A549 (cell line): Measurements from ENCODE around the gene ACAA1. TPM values are rescaled to one million over a fixed set of nuclear protein-coding genes. Genes with fewer than 3 reads are reported as not detected.

ENCODE experiments used
- ATAC-seq, 2 experiments: fragments of 200-7000 bp in 1 of 2; fragments of >200 bp in 1 of 2; cut with Nextera tagmentation in 1 of 2; cut with Tn5 transposase in 1 of 2; 3 replicates each; pipeline versions ENCODE4 v1.8.0 to v1.9.1; 2018 to 2020; ENCODE audit warnings: mild to moderate bottlenecking in 1 of 2, moderate library complexity in 1 of 2
- CTCF ChIA-PET: fragments of 300-600 bp; sonication (Branson Sonifier 250); formaldehyde crosslinking; extraction: SDS; loops from one replicate; lab custom pipeline; 2021; ENCODE audit warnings: antibody characterized with exemption, inconsistent platforms; lab: Yijun Ruan, JAX
- POLR2A ChIA-PET: fragments of 350-600 bp; formaldehyde crosslinking; extraction: SDS; loops from one replicate; lab custom pipeline; 2021; ENCODE audit warnings: antibody characterized with exemption, inconsistent platforms; lab: Yijun Ruan, JAX
- DNase-seq, 2 experiments: peaks; one replicate each; pipeline versions ENCODE4 v3.0.0 to v3.0.0-alpha.2; 2011 to 2016; ENCODE audit warnings: low read depth in 1 of 2, low spot score in 1 of 2
- FAIRE-seq: peaks from 2 replicates; lab custom pipeline; 2011; peaks lifted over from hg19 to GRCh38; lab: Jason Lieb, UNC
- H3K27ac ChIP-seq, 2 experiments: fragments of >200 bp; sonication (Bioruptor Twin); formaldehyde crosslinking; 3 replicates each; pipeline ENCODE4 v1.5.1; 2016 to 2017
- H3K4me1 ChIP-seq: fragments of >200 bp; sonication (Bioruptor Twin); formaldehyde crosslinking; 3 replicates; pipeline ENCODE4 v1.6.1; 2016
- H3K4me2 ChIP-seq: fragments of >200 bp; sonication (Bioruptor Twin); formaldehyde crosslinking; 3 replicates; pipeline ENCODE4 v1.6.1; 2016
- H3K4me3 ChIP-seq: fragments of >200 bp; sonication (Bioruptor Twin); formaldehyde crosslinking; 3 replicates; pipeline ENCODE4 v1.5.1; 2016
- H3K9me3 ChIP-seq: fragments of >200 bp; sonication (Bioruptor Twin); formaldehyde crosslinking; 3 replicates; pipeline ENCODE4 v1.6.1; 2016
- BHLHE40 ChIP-seq: IDR thresholded peaks from 2 replicates; pipeline ENCODE4 v1.6.1; 2012; ENCODE audit warnings: low read depth, low read length, inconsistent platforms
- CHD2 ChIP-seq: fragments of 150-350 bp; IDR thresholded peaks from 2 replicates; pipeline ENCODE4 v1.6.1; 2014; ENCODE audit warnings: low read length; ENCODE audit not compliant: partially characterized antibody
- EHF ChIP-seq: fragments of 250-450 bp; sonication (Bioruptor Pico); IDR thresholded peaks from 2 replicates; pipeline ENCODE4 v1.5.0; 2020; ENCODE audit warnings: mild to moderate bottlenecking
- EHMT2 ChIP-seq: fragments of 200-600 bp; sonication (generic); IDR thresholded peaks from 2 replicates; pipeline ENCODE4 v1.6.1; 2016; ENCODE audit warnings: antibody characterized with exemption, low read depth, mild to moderate bottlenecking, moderate library complexity
- EP300 ChIP-seq, 2 experiments: fragments of >200 bp; sonication (Bioruptor Twin); formaldehyde crosslinking; IDR thresholded peaks; 2 replicates in 1 of 2; 3 replicates in 1 of 2; pipeline ENCODE4 v1.6.1; 2016 to 2017
- HEYL ChIP-seq: fragments of 250-450 bp; sonication (Bioruptor Pico); IDR thresholded peaks from 2 replicates; pipeline ENCODE4 v1.8.0; 2021; ENCODE audit warnings: mild to moderate bottlenecking, moderate library complexity
- KDM5A ChIP-seq: fragments of 200-600 bp; sonication (generic); IDR thresholded peaks from 2 replicates; pipeline ENCODE4 v1.6.1; 2016; ENCODE audit warnings: antibody characterized with exemption, mild to moderate bottlenecking
- MAFK ChIP-seq: fragments of 450-650 bp; IDR thresholded peaks from 2 replicates; pipeline ENCODE4 v1.6.1; 2014; ENCODE audit not compliant: partially characterized antibody
- MAZ ChIP-seq: fragments of 150-350 bp; IDR thresholded peaks from 2 replicates; pipeline ENCODE4 v1.6.1; 2014; ENCODE audit warnings: antibody characterized with exemption, low read depth, low read length, borderline replicate concordance
- NPAS2 ChIP-seq: fragments of 250-450 bp; sonication (Bioruptor Pico); IDR thresholded peaks from 2 replicates; pipeline ENCODE4 v1.8.0; 2022; ENCODE audit warnings: mild to moderate bottlenecking, moderate library complexity, borderline replicate concordance
- RCOR1 ChIP-seq: fragments of 150-350 bp; IDR thresholded peaks from 2 replicates; pipeline ENCODE4 v1.6.1; 2014; ENCODE audit warnings: antibody characterized with exemption, low read length, low read depth
- SMC3 ChIP-seq: fragments of >200 bp; sonication (Bioruptor Twin); formaldehyde crosslinking; IDR thresholded peaks from 3 replicates; pipeline ENCODE4 v1.6.1; 2018; ENCODE audit warnings: inconsistent platforms
- TP53 ChIP-seq: fragments of 250-450 bp; sonication (Bioruptor Pico); IDR thresholded peaks from 2 replicates; pipeline ENCODE4 v1.5.0; 2021; ENCODE audit warnings: mild to moderate bottlenecking, moderate library complexity
- ZFP36 ChIP-seq: fragments of 450-650 bp; IDR thresholded peaks from 2 replicates; pipeline ENCODE4 v1.6.1; 2014; ENCODE audit warnings: borderline replicate concordance; ENCODE audit not compliant: partially characterized antibody
- WGBS: methylation state at CpG from one replicate; pipeline ENCODE4 v1.1.6; 2017; ENCODE audit errors: missing lambda C conversion rate; 5-methylcytosine and 5-hydroxymethylcytosine counted together
- polyA plus RNA-seq, 4 experiments: library from polyadenylated mRNA; depleted of rRNA in 3 of 4; stranded (reverse); fragments of >200 nt; fragmentation: RNase III in 1 of 4; extraction: RNeasy Plus Mini Kit Qiagen cat#74134 plus additional on column Dnase treatment in 1 of 4; gene quantifications; 2 replicates in 3 of 4; 3 replicates in 1 of 4; pipeline ENCODE4 v1.2.3, GENCODE V29; 2011 to 2017
- TF ChIP-seq, protein P1 (sequence below): IDR thresholded peaks from 2 replicates; pipeline ENCODE4 v1.6.1; 2012; ENCODE audit warnings: low read depth, borderline replicate concordance
- TF ChIP-seq, protein P2 (sequence below): fragments of 150-350 bp; IDR thresholded peaks from 2 replicates; pipeline ENCODE4 v1.6.1; 2014; ENCODE audit warnings: low read depth, mild to moderate bottlenecking, low read length
- TF ChIP-seq, protein P3 (sequence below): IDR thresholded peaks from 2 replicates; pipeline ENCODE4 v1.6.1; 2012
- TF ChIP-seq, protein P4 (sequence below): fragments of >200 bp; sonication (Bioruptor Twin); formaldehyde crosslinking; IDR thresholded peaks from 3 replicates; pipeline ENCODE4 v1.5.1; 2016
- TF ChIP-seq, protein P5 (sequence below): fragments of 250-450 bp; sonication (Bioruptor Pico); IDR thresholded peaks from 2 replicates; pipeline ENCODE4 v1.5.0; 2021; ENCODE audit warnings: mild to moderate bottlenecking, moderate library complexity, borderline replicate concordance
- TF ChIP-seq, protein P6 (sequence below): IDR thresholded peaks from 2 replicates; pipeline ENCODE4 v1.6.1; 2012
- TF ChIP-seq, protein P7 (sequence below): fragments of 250-450 bp; sonication (Bioruptor Pico); IDR thresholded peaks from 2 replicates; pipeline ENCODE4 v1.5.0; 2020; ENCODE audit warnings: low read depth, mild to moderate bottlenecking, moderate library complexity

The ACAA1 gene
- polyA plus RNA-seq, 2 of the 4 experiments (the other 2 are of a cell fraction), result 36.8 to 53.2 TPM

DNA sequence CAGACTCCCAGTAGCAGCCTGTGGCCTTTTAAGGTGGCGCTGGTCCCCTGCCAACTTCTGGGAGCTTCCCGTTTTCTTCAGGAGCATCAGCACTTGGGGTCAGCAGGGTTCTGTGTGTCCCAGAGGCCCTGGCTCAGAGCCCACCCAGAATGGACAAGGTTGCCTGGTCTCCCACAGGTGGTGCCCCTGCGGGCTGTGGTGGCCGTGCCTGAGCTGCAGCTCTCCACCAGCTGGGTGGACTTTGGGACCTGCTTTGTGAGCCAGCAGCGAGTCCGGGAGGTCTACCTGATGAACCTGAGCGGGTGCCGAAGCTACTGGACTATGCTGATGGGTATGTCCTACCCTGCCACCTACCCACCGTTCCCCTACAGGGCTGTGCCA lies 15.5 kb downstream of the ACAA1 start (continued):
- TF ChIP-seq MAZ (no peak), SMC3 (no peak), CHD2 (no peak), EHF (CRISPR knock-in tag) (no peak)
- TF ChIP-seq, protein P1, sequence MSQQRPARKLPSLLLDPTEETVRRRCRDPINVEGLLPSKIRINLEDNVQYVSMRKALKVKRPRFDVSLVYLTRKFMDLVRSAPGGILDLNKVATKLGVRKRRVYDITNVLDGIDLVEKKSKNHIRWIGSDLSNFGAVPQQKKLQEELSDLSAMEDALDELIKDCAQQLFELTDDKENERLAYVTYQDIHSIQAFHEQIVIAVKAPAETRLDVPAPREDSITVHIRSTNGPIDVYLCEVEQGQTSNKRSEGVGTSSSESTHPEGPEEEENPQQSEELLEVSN, result no peak

DNA sequence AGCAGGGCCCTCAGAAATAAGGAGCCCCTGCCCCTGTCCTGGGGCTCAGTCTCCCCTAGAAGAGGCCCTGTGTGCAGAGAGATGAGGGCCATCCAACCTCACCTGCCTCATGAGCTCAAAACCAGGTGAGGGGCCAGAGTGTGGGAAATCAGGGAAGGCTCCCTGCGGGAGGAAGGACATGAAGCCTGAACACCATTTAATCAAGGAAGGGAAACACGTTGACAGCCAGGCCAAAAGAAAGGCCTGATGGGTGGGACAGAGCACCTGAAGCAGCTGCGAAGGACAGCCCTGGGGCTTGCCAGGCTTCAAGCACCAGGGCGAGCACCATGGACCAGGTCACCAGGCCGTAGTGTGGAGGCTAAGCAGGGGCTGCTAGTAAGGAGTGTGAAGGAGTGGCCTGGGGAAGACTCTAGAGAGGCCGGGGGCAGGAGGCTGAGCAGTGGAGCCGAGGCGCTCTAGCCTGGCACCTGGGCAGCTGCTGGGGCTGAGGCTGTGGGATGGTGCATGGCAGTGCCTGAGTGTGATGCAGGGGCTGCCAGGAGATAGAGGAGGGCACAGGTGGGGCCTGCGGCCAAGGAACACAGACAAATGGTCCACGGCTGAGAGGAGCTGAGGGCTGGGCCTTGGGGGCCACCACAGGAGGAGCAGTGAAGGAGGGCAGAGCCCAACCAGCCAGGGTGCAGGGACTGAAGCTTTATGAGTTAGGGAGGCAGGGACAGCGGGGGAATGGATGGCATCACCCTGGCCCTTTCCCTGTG lies 16.1 kb downstream of the ACAA1 start:
- no peak overlapping the region for H3K4me3 ChIP-seq
- H3K4me1 ChIP-seq, result no peaks in the 10 kb centered on the region
- ChIA-PET CTCF (interaction anchor here (1.2 to 1.7 kb wide), 3 partner anchors 8 to 117 kb away, joined by 5 to 6 read pairs (median 5); no protein-coding TSS in a partner anchor), POLR2A (no interaction called here)
- no peak overlapping the region for H3K27ac ChIP-seq
- FAIRE-seq (no peak), DNase-seq (no peak), ATAC-seq (no peak)
- no peak for TF ChIP-seq ZFP36
- no peaks in the 10 kb centered on the region for H3K9me3 ChIP-seq
- WGBS, result 85% methylated on average over 11 of the region's 11 CpGs
- no peak overlapping the region for H3K4me2 ChIP-seq

DNA sequence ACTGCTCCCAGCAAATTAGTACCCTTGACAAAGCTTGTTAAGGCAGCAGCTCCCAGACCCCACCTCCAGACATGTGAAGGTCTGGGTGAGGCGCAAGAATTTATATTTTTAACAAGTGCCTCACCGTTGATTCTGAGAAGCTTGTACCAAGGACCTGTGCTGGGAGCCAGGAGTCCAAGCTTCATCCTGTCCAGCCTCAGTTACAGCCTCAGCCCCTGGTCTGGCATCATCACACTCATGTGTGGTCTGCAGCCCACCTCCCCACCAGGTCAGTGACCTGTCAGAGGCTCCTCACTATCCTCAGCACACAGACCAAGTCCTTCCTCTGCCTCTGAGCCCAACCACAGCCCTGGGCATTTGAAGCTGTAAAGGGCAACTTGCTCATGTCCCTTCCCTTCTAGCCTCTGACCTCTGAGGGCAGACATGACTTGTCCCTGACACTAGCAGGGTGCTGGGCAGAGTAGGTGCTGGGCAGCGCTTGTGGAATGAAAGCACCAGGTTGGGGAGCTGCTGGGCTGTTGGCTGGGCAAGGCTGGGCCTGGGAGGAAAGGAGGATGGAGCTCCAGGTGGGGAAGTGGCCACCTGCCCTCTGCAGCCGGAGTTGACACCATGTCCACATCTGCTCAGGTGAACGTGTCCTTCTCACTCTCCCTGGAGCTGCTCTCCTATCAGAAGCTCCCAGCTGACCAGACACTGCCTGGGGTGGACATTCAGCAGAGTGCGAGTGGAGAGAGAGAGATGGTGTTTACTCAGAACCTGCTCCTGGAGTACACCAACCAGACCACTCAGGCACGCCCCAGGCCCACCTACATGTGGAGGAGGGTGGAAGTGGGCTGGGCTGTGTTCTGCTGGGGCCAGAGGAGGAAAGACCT lies 16.9 kb downstream of the ACAA1 start:
- 97% methylated on average over 6 of the region's 7 CpGs for WGBS
- FAIRE-seq, result no peak
- ChIA-PET CTCF (interaction anchor here (0.8 to 1.7 kb wide), 8 partner anchors 9 to 265 kb away, joined by 3 to 6 read pairs (median 4); no protein-coding TSS in a partner anchor), POLR2A (no interaction called here)
- H3K4me1 ChIP-seq, result no peaks in the 10 kb centered on the region
- TF ChIP-seq EP300 (IDR thresholded peaks at IDR 0.05), result no peak
- TF ChIP-seq ZFP36, result no peak
- TF ChIP-seq, protein P2, sequence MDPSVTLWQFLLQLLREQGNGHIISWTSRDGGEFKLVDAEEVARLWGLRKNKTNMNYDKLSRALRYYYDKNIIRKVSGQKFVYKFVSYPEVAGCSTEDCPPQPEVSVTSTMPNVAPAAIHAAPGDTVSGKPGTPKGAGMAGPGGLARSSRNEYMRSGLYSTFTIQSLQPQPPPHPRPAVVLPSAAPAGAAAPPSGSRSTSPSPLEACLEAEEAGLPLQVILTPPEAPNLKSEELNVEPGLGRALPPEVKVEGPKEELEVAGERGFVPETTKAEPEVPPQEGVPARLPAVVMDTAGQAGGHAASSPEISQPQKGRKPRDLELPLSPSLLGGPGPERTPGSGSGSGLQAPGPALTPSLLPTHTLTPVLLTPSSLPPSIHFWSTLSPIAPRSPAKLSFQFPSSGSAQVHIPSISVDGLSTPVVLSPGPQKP, result no peak
- no peak for TF ChIP-seq TP53 (CRISPR knock-in tag)
- no peak for TF ChIP-seq EHMT2
- no peak for TF ChIP-seq RCOR1
- TF ChIP-seq, protein P3, sequence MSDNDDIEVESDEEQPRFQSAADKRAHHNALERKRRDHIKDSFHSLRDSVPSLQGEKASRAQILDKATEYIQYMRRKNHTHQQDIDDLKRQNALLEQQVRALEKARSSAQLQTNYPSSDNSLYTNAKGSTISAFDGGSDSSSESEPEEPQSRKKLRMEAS, result no peak
- H3K4me2 ChIP-seq, result no peak overlapping the region
- no peak overlapping the region for H3K4me3 ChIP-seq
- DNase-seq, result no peak
- ATAC-seq, result no peak
- no peak overlapping the region for H3K27ac ChIP-seq
- H3K9me3 ChIP-seq, result no peaks in the 10 kb centered on the region

DNA sequence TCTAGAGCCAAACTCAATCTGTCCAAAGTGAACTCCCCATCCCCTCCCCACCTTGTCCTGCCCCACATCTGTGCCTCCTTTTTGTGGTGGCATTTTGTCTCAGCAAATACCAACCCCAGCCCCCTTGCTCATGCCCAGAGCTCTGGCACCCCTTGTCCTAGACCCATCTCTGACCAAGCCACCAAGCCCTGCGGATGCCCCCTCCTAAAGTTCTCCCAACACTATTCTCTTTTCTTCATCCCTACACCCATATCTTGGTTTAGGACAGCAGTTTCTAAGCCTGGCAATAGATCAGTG lies 17.7 kb downstream of the ACAA1 start:
- no peaks in the 10 kb centered on the region for H3K9me3 ChIP-seq
- H3K4me1 ChIP-seq, result no peaks in the 10 kb centered on the region
- ATAC-seq, result no peak
- POLR2A ChIA-PET, result no interaction called here
- 100% methylated on average over 1 of the region's 1 CpG for WGBS
- H3K4me3 ChIP-seq, result no peak overlapping the region
- CTCF ChIA-PET, result interaction anchor here (0.8 to 2.7 kb wide), 9 partner anchors 9 to 264 kb away, joined by 3 to 17 read pairs (median 4); partner anchors contain the start of gene XYLB
- H3K4me2 ChIP-seq, result no peak overlapping the region
- no peak overlapping the region for H3K27ac ChIP-seq
- DNase-seq, result no peak
- FAIRE-seq, result no peak
- TF ChIP-seq MAFK (no peak), BHLHE40 (no peak), EHMT2 (no peak), KDM5A (no peak), HEYL (CRISPR knock-in tag) (no peak), NPAS2 (no peak), MAZ (no peak)
- TF ChIP-seq, protein P4, sequence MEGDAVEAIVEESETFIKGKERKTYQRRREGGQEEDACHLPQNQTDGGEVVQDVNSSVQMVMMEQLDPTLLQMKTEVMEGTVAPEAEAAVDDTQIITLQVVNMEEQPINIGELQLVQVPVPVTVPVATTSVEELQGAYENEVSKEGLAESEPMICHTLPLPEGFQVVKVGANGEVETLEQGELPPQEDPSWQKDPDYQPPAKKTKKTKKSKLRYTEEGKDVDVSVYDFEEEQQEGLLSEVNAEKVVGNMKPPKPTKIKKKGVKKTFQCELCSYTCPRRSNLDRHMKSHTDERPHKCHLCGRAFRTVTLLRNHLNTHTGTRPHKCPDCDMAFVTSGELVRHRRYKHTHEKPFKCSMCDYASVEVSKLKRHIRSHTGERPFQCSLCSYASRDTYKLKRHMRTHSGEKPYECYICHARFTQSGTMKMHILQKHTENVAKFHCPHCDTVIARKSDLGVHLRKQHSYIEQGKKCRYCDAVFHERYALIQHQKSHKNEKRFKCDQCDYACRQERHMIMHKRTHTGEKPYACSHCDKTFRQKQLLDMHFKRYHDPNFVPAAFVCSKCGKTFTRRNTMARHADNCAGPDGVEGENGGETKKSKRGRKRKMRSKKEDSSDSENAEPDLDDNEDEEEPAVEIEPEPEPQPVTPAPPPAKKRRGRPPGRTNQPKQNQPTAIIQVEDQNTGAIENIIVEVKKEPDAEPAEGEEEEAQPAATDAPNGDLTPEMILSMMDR, result no peak
- TF ChIP-seq, protein P5, sequence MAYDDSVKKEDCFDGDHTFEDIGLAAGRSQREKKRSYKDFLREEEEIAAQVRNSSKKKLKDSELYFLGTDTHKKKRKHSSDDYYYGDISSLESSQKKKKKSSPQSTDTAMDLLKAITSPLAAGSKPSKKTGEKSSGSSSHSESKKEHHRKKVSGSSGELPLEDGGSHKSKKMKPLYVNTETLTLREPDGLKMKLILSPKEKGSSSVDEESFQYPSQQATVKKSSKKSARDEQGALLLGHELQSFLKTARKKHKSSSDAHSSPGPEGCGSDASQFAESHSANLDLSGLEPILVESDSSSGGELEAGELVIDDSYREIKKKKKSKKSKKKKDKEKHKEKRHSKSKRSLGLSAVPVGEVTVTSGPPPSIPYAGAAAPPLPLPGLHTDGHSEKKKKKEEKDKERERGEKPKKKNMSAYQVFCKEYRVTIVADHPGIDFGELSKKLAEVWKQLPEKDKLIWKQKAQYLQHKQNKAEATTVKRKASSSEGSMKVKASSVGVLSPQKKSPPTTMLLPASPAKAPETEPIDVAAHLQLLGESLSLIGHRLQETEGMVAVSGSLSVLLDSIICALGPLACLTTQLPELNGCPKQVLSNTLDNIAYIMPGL (CRISPR knock-in tag), result no peak
- TF ChIP-seq, protein P6, sequence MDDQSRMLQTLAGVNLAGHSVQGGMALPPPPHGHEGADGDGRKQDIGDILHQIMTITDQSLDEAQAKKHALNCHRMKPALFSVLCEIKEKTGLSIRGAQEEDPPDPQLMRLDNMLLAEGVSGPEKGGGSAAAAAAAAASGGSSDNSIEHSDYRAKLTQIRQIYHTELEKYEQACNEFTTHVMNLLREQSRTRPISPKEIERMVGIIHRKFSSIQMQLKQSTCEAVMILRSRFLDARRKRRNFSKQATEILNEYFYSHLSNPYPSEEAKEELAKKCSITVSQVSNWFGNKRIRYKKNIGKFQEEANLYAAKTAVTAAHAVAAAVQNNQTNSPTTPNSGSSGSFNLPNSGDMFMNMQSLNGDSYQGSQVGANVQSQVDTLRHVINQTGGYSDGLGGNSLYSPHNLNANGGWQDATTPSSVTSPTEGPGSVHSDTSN, result no peak
- TF ChIP-seq, protein P7, sequence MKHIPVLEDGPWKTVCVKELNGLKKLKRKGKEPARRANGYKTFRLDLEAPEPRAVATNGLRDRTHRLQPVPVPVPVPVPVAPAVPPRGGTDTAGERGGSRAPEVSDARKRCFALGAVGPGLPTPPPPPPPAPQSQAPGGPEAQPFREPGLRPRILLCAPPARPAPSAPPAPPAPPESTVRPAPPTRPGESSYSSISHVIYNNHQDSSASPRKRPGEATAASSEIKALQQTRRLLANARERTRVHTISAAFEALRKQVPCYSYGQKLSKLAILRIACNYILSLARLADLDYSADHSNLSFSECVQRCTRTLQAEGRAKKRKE (CRISPR knock-in tag), result no peak
